HEK293 (cell line): ENCODE data around the gene GOLGA8N.
"Not testable (repeated sequence)": the region's sequence is repeated elsewhere in the genome, so short reads cannot be mapped to it uniquely, and the experiment has no call there.

Source experiments
- TCF7L2 ChIP-seq: IDR thresholded peaks from 2 replicates; pipeline ENCODE4 v1.6.1; 2011; ENCODE audit warnings: low read depth, mild to moderate bottlenecking, inconsistent platforms, low read length, moderate library complexity, borderline replicate concordance
- ZNF112 ChIP-seq: fragments of 450-650 bp; formaldehyde crosslinking; IDR thresholded peaks from 2 replicates; pipeline ENCODE4 v1.5.0; 2017; ENCODE audit warnings: missing biosample characterization, missing genetic modification characterization
- ZNF266 ChIP-seq: fragments of 450-650 bp; formaldehyde crosslinking; IDR thresholded peaks from 2 replicates; pipeline ENCODE4 v1.5.1; 2016; ENCODE audit warnings: missing biosample characterization, missing genetic modification characterization, low read depth
- ZNF660 ChIP-seq: fragments of 450-650 bp; IDR thresholded peaks from 2 replicates; pipeline ENCODE4 v1.5.1; 2018; ENCODE audit warnings: missing biosample characterization, mild to moderate bottlenecking, missing genetic modification characterization
- ZNF664 ChIP-seq: fragments of 450-650 bp; formaldehyde crosslinking; IDR thresholded peaks from 2 replicates; pipeline ENCODE4 v1.5.1; 2016; ENCODE audit warnings: missing biosample characterization, missing genetic modification characterization
- ZNF707 ChIP-seq: fragments of 450-650 bp; formaldehyde crosslinking; IDR thresholded peaks from 2 replicates; pipeline ENCODE4 v1.5.1; 2016; ENCODE audit warnings: missing biosample characterization, missing genetic modification characterization
- TF ChIP-seq, protein P1 (sequence below): fragments of 450-650 bp; formaldehyde crosslinking; IDR thresholded peaks from 2 replicates; pipeline ENCODE4 v1.5.1; 2016; ENCODE audit warnings: missing biosample characterization, missing genetic modification characterization
- TF ChIP-seq, protein P2 (sequence below): fragments of 450-650 bp; formaldehyde crosslinking; IDR thresholded peaks from 2 replicates; pipeline ENCODE4 v1.5.1; 2016; ENCODE audit warnings: missing biosample characterization, missing genetic modification characterization
- TF ChIP-seq, protein P3 (sequence below): fragments of 450-650 bp; formaldehyde crosslinking; IDR thresholded peaks from 2 replicates; pipeline ENCODE4 v1.5.1; 2016; ENCODE audit warnings: missing biosample characterization, missing genetic modification characterization

DNA sequence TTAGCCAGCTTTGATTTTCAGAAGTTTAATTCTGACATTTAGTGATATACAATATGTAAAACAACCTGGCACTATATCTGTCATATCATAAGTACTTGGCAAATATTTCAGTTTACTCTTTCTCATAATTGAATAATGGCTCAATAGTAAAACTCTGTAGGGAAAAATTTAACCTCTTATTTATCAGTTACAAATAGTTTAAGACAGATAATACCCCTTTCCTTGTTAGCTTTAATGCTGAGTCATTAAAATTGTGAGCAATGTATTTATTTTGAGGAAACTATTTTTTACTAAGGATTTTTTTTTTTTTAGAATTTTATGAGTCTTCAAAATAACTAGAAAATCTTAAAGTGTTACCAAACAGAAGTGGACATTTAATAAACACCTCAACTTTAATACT lies 38.7 kb upstream of the GOLGA8N start:
- not testable (repeated sequence) for TF ChIP-seq ZNF266 (tag by site-specific recombination); TCF7L2; ZNF664; ZNF112 (tag by site-specific recombination); ZNF660 (tag by site-specific recombination); ZNF707 (tag by site-specific recombination)
- TF ChIP-seq, protein P1, sequence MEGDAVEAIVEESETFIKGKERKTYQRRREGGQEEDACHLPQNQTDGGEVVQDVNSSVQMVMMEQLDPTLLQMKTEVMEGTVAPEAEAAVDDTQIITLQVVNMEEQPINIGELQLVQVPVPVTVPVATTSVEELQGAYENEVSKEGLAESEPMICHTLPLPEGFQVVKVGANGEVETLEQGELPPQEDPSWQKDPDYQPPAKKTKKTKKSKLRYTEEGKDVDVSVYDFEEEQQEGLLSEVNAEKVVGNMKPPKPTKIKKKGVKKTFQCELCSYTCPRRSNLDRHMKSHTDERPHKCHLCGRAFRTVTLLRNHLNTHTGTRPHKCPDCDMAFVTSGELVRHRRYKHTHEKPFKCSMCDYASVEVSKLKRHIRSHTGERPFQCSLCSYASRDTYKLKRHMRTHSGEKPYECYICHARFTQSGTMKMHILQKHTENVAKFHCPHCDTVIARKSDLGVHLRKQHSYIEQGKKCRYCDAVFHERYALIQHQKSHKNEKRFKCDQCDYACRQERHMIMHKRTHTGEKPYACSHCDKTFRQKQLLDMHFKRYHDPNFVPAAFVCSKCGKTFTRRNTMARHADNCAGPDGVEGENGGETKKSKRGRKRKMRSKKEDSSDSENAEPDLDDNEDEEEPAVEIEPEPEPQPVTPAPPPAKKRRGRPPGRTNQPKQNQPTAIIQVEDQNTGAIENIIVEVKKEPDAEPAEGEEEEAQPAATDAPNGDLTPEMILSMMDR = not testable (repeated sequence)
- TF ChIP-seq, protein P2, sequence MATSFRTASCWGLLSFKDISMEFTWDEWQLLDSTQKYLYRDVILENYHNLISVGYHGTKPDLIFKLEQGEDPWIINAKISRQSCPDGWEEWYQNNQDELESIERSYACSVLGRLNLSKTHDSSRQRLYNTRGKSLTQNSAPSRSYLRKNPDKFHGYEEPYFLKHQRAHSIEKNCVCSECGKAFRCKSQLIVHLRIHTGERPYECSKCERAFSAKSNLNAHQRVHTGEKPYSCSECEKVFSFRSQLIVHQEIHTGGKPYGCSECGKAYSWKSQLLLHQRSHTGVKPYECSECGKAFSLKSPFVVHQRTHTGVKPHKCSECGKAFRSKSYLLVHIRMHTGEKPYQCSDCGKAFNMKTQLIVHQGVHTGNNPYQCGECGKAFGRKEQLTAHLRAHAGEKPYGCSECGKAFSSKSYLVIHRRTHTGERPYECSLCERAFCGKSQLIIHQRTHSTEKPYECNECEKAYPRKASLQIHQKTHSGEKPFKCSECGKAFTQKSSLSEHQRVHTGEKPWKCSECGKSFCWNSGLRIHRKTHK (tag by site-specific recombination) = not testable (repeated sequence)
- TF ChIP-seq, protein P3, sequence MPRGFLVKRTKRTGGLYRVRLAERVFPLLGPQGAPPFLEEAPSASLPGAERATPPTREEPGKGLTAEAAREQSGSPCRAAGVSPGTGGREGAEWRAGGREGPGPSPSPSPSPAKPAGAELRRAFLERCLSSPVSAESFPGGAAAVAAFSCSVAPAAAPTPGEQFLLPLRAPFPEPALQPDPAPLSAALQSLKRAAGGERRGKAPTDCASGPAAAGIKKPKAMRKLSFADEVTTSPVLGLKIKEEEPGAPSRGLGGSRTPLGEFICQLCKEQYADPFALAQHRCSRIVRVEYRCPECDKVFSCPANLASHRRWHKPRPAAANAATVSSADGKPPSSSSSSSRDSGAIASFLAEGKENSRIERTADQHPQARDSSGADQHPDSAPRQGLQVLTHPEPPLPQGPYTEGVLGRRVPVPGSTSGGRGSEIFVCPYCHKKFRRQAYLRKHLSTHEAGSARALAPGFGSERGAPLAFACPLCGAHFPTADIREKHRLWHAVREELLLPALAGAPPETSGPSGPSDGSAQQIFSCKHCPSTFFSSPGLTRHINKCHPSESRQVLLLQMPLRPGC (tag by site-specific recombination) = not testable (repeated sequence)
